HG02943 (cell line): ENCODE data around the gene ORAI2.

Source experiments
- ATAC-seq: cut with Tn5 transposase; IDR thresholded peaks from one replicate; pipeline ENCODE4 v1.9.1; 2021; ENCODE audit warnings: mild to moderate bottlenecking, low read depth, moderate library complexity; ENCODE audit not compliant: unreplicated experiment

ORAI2 gene

DNA sequence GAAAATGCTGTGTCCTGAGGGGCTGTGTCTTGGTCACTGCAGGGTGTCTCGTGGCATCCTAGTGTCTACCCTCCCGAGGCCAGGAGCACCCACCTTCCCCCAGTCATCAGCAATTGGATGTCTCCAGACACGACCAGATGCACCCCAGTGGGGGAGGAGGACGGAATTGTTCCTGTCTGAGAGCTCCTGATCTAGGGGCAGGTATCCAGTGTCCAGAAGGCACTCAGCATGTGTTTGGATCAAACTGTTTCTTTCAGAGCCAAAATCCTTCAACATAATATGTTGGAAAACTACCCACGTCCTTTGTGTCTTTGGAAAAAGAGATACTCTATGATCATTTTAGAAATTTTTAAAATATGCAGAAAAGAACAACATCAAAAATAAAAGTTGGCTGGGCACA is 20.3 kb upstream of the ORAI2 start:
- ATAC-seq, result no peak

DNA sequence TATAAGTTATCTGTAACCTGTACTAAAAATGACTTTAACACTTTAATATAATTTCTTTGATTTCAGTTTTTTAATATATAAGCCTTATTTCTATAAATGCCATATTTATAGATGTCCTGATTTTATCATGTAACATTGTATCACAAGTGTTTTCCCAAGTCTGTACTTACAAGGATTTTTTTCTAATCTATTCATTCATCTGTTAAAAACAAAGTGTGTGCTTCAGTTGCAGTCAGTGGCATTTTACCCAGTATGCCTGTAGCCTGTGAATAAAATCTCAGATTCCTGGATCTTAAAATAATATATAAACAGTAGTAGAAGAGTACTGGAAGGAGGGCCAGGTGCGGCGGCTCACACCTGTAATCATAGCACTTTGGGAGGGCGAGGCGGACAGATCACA is 19.8 kb upstream of the ORAI2 start:
- ATAC-seq, result no peak

DNA sequence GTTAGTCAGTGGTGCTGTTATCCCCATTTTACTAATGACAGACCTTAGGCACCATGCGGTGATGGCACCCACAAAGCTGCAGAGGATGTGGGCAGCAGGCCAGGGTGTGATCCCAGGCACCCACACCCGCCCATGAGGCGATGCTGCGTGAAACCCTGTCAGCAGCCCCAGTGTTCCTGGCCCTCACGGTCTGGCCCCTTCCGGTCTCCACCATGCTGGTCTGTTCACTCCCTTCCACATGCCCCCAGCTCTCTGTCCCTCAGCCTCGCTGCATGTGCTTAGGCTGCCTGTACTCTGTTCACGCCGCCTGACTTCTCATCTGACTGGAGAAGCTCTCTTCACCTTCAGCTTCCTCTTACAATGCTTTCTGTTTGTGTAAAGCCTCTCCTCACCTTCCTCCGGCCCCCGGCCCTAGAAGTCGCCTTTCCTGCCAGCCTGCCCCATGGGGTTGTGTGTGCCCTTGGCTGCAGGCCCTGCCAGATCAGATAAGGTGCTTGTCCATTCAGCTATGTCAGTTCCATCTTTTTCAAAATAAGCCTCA is 17.6 kb upstream of the ORAI2 start:
- ATAC-seq, result peak; percentile 67

DNA sequence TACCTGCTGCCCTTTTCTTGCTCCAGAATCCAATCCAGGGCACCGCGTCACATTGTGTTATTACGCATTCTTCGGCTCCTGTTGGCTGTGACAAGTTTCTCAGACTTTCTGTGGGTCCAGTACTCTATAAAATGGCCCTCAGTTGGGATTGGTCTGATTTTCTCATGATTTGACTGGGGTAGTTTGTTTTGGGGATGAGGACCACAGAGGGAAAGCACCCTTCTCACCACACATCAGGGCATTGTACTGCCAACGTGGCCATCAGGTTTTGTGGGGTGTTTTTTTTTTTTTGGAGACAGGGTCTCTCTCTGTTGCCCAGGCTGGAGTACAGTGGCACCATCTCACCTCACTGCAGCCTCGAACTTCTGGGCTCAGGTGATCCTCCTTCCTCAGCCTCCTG is 17.0 kb upstream of the ORAI2 start:
- ATAC-seq, result no peak

DNA sequence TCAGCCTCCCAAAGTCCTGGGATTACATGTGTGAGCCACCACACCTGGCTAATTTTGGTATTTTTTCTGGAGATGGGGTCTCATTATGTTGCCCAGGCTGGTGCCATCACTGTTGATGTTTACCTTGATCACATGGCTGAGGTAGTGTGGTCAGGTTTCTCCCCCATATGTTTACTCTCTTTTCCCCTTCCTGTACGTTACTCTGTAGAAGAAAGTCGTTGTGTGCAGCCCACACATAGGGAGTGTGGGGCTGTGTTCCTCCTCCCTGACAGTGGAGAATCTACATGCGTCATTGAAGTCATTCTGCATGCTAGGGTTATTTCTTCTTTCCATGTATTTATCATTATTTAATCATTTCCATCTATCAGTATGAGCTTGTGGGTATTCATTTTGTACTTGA is 16.3 kb upstream of the ORAI2 start:
- ATAC-seq, result no peak

DNA sequence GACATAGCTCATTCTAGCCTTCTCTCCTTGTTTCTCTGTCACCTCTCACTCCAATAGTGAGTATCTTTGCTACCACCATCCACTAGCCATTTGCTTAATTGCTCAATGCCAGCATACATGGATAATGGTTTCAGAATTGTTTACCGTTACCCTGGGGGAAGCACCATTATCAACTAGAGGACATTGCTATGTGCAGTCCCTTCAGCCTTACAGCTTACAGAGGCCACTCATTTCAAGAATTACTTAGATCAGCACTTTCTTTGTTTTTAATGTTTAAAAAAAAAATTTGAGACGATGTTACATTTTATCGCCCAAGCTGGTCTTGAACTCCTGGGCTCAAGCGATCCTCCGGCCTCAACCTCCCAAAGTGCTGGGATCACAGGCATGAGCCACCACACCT is 14.8 kb upstream of the ORAI2 start:
- ATAC-seq, result no peak

DNA sequence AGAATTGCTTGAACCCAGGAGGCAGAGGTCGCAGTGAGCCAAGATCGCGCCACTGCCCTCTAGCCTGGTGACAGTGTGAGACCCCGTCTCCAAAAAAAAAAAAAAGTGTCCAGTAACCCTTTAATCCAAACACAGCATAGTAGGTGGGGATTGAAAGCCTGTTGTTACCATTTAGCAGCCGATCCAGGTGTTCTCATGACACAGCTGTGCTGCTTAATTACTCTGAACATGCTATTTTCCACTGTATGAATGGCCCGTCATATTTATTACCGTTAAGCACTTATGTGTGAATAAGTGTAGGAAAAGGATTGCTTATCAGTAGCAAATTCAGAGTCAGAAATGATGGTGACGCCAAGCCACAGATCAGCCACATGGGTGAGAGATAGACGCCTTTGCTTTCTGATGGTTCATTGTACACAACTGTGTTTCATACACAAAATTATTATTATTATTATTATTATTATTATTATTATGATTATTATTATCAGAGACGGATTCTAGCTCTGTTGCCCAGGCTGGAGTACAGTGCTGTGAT is 11.6 kb upstream of the ORAI2 start:
- ATAC-seq, result no peak

DNA sequence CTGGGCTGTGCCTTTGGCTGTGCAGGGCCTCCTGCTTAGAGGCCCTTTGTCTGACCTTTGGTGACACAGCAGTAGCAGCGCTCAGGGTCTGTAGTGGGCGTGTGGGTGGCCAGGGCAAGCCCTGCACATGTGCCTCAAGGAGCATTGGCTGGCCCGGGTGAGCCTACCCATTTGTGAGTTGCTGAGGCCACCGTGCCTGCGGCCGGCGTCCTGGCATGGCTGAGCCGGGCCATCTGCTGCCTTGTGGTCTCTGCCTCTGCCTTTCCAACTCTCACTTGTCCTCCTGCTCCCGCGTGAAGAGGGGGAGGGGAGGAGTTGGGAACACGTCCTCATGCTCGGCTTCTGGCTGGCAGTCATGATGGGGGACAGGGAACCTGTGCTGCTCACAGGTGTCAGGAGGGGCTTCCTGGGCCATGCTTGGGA is 9.2 kb upstream of the ORAI2 start:
- ATAC-seq, result no peak

DNA sequence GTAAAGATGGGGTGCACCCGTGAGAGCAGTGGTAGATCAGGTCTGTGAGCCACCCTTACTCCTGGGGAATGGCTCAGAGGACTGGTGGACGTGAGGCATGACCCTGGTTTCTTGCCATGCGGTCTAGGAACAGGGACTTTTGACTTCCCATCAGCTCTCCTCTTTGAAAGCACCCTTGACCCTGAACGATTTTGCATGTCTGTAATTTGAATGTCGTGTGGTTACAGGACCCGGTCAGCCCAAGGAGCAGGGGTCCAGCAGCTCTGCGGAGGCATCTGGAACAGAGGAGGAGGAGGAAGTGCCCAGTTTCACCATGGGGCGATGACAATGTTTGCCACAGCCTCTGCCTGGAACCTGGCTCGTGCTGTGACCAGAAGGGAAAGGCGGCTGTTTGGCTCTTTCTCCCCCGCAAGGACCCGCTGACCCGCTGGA is 8.6 kb upstream of the ORAI2 start:
- no peak for ATAC-seq

DNA sequence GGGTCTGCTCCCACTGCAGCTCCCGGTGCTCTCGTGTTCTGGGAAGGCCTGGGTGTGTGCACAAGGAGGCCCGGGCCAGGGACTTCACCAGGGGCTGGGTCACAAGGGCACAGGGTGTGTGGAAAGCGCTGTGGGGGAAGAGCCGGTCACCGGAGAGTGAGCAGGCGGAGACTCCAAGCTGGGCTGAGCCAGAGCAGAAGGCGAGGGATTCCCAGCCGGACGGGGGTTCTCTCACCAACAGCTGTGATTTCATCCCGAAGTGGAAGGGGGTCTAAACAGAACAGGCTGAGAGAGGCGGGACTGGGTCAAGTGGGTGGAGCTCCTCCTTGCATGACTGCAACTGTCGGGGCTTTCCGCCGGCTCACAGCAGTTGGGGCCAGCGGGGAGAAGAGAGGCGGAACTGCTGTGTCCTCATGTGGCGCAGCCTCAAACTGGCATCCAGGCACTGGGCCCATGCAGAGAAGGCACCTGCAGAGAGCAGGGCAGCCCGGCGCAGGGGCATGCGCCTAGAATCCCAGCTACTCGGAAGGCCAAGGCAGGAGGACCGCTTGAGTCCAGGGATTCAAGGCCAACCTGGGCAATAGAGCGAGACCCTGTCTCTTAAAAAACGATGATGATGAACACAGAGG is 7.6 kb upstream of the ORAI2 start:
- peak; percentile 54 for ATAC-seq

DNA sequence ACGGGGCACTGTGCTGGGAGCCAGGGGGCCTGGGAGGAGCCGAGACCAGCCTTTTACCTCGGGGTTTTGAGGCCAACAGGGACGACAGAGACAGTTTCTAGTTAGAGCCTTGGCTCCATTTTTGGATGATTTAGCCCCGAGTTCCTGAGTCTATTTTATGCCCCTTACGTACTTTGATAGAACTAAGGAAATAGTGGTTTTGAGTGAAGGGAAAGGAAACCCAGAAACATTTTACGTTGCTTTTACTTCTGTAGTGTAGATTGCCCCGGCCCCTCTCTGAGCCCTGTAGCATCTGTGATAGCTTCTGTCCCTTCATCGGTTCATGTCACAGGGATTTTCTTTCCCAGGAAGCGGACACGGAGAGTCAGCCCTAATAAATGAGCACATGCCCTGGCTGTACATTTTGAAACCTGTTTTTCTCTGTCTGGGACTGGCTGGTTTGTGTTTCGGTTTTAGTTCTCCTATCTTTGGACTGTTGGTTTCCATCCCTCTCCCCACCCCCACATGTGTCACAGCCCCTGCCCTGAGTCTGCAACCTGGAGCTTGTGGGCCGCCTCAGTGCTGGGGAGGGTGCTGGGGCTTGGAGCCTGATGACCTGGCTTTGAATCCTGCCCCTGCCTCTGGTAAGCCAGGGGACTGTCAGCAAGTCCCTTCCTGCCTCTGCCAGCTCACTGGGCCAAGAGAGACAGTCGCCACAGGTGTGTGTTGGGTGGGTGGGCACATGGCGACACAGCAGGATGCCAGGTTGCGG is 6.9 kb upstream of the ORAI2 start:
- ATAC-seq, result peak; percentile 44

DNA sequence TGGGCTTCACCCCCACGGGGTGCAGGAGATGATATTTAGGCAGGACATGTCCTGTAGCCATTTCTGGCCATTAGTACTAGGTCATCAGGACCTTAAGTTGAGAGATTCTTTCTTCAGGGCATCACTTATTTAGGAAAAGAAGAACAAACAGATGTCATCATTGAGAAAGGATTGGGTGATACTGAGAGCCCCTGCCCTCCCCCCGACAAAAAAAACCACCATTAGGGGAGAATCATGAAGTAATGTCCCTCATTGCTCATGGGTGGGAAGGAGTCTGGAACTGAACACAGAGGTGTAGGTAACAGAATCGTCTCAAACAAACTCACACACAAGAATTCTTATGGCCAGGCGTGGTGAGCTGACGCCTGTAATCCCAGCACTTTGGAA is 6.4 kb upstream of the ORAI2 start:
- ATAC-seq, result no peak

DNA sequence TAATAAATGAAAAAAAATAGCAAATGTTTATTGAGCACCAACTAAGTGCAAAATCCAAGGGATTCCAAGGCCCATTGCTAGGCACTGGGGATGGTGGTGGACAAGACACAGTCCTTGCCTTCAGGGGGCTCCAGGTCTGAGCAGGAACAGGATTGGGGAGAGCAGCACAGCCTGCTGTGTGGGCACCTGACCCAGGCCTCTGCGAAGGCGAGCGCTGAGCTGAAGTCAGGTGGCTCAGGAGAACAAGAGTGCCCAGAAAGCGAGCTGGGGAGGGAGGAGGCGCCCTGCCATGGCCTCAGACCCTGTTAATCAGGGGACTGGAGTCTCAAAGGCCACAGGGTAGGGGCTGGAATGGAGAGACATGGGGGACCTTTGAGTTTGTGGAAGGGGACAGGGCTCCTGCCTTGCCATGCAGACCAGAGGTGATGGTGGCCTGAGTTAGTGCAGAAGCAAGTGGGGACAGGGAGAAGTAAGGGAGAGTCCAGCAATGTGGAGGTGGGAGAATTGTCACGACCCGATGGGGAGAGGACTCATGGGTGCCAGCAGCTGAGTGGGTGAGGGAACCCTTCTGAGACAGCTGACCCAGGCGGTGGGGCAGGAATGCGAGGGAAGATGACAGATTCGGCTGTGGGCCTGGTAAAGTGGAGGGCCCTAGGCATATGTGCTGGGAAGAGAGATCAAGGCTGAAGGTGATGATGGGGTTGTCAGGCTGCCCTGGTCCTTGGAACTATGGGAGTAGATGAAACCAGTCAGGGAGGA is 4.1 kb upstream of the ORAI2 start:
- ATAC-seq, result no peak

DNA sequence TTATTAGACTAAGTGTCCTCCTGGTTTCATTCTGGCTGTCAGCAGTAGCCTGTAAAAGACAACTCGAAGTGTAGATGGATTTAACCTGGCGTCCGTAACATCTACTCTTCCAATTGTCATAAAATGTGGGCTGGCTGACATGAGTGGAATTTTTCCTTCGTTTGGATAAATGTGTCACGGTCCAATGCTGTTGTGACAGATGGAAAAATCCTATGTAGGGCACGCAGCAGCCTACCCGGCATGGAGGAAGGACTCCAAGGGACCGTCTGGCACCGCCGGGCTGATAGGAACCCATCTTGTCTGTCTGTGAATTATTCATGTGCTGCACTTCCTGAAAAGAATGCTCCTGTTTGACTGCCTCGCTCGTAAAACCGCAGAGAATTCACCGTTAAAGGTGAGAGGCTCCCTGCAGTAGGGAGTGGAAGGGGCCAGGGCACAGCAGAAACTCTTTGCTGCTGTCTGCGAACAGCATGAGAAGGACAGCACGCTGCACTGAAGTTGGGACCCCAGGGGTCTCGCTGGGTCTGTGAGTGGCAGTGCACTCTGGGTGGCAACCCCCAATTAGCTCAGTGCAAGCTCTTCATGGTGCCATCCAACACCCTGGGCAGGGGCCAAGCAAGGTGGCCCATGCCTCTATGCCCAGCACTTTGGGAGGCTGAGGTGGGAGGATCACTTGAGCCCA is 1.6 kb upstream of the ORAI2 start:
- ATAC-seq, result no peak

DNA sequence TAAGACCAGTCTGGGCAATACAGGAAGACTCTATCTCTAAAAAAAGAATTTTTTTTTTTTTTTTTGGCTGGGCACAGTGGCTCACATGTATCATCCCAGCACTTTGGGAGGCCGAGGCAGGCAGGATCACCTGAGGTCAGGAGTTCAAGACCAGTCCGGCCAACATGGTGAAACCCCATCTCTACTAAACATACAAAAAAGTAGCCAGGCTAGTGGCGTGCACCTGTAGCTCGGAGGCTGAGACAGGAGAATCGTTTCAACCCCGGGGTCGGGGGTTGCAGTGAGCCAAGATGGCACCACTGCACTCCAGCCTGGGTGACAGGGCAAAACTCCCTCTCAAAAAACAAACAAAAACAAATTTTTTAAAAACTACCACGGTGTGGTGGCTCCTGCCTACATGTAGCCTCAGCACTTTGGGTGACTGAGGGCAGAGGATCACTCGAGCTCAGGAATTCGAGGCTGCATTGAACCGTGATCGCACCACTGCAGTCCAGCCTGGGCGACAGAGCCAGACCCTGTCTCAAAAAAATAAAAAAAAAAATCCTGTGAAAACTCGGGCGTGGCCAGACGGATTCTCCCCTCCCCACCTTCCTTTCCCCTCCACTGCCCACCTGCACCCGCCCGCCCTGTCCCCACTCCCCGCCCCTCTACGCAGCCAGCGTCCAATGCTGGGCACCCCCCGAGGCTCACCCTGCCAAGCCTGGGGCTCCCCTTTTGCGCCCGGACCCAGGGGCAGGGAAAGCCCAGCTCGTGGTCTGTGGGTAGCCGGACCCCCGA is 745 bp upstream of the ORAI2 start:
- peak; percentile 26 for ATAC-seq

DNA sequence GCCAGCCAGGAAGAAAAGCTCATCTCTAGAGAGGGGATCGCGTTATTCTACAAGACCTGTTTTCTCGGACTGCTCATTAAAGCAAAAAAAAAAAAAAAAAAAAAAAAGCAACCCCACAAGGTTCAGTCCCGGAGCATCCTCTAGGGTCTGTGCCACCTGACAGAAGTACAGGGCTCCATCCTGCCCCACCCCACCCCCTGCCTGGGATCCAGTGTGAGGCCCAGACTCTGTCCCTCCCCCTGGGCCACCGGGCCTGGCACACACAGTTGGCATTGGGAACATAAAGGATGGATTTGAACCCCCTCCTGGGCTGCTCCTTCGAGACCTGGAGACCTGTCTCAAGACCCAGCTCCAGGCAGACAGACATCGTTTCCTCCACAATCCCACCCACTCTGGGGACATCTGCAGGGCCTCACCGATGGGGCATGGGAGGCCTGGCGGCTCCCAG is 688 bp downstream of the ORAI2 start:
- peak; percentile 2 for ATAC-seq

DNA sequence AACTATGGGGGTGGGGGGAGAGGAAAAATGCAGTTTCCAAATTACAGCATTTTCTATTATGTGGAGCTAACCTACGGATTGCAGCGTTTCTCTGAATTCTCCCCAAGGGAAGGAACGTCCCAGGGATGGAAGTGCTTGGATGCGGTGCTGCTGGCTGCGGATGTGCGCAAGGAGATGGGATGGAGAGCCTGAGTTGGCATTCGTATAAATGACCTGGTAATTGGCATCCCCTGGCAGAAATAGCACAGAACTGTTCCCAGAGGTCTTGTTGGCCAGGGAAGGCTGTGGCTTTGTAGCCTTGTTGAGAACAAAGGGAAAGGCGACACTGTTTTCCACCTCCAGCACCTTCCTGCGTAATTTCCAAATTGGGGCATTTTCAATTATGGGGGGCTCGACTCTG is 2.7 kb downstream of the ORAI2 start:
- ATAC-seq, result no peak

DNA sequence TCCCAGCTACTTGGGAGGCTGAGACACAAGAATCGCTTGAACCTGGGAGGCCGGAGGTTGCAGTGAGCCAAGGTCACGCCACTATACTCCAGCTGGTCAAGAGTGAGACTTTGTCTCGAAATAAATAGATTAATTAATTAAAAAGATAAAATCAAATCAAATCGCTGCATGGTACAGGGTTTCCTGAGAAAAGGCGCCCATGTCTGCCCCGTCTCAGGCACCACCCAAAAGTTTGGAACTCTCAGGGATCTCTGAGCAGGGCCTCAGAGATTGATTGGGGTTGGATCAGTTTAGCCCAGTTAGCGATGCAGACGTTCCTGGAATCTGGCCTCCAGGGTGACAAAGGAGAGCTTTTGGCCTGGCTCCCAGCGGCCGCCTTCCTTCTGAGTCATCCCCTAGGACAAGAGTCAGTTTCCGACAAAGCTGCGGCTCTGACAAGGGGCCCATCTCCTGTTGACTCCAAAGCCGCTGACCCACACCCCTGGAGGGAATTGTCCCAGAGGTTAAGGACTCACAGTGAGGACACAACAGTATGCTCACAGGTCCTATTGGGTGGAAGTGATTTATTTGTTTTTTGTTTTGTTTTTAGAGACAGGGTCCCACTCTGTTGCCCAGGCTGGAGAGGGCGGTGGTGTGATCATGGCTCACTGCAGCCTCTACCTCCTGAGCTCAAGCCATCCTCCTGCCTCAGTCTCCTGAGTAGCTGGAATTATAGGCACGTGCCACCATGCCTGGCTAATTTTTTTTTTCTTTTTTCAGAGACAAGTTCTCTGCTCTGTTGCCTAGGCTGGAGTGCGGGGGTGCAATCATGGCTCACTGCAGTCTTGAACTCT is 6.8 kb downstream of the ORAI2 start:
- no peak for ATAC-seq
